ENCODE data around the gene ZNF169.

DNA sequence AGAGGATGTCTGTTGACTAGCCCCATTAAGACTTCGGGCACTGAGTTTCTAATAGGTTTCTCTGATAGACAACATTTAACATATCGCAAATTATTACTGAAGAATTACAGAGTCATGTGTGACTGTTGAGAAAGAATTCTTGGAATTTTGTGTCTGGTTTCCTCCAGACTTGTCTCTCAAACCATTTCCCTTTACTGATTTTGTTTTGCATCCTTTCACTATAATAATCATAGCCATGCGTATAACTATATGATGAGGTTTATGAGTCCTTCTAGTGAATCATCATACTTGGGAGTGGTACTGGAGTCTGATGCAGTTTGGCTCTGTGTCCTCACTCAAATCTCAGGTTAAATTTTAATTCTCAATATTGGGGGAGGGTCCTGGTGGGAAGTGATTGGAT lies 27.0 kb downstream of the ZNF169 start:
- TF ChIP-seq, protein P1, sequence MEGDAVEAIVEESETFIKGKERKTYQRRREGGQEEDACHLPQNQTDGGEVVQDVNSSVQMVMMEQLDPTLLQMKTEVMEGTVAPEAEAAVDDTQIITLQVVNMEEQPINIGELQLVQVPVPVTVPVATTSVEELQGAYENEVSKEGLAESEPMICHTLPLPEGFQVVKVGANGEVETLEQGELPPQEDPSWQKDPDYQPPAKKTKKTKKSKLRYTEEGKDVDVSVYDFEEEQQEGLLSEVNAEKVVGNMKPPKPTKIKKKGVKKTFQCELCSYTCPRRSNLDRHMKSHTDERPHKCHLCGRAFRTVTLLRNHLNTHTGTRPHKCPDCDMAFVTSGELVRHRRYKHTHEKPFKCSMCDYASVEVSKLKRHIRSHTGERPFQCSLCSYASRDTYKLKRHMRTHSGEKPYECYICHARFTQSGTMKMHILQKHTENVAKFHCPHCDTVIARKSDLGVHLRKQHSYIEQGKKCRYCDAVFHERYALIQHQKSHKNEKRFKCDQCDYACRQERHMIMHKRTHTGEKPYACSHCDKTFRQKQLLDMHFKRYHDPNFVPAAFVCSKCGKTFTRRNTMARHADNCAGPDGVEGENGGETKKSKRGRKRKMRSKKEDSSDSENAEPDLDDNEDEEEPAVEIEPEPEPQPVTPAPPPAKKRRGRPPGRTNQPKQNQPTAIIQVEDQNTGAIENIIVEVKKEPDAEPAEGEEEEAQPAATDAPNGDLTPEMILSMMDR (IDR thresholded peaks at IDR 0.05; ENCODE audit: poor library complexity, severe bottlenecking), result no peak
- TF ChIP-seq RAD21 (conservative IDR thresholded peaks at IDR 0.05), result no peak

Measured in neural cell (in vitro differentiated cells).